Activated CD4-positive, CD25-positive, alpha-beta regulatory T cell treated with anti-CD3 and anti-CD28 coated beads, Interleukin-2, amount 50 U/mL, for 24 hours (primary cell): Measurements from ENCODE around the gene SLC25A19.

Experiments
- ATAC-seq, 2 donors: fragments of 150-1000 bp; cut with Tn5 transposase; one replicate each; pipeline ENCODE4 v1.10.0; 2021; ENCODE audit warnings: mild to moderate bottlenecking in 1 of 2, moderate library complexity in 1 of 2

SLC25A19 gene

GRCh38 chr17:75241502-75241901 lies 47.7 kb downstream of the SLC25A19 start:
- ATAC-seq, result no peak

GRCh38 chr17:75241143-75241430 lies 48.1 kb downstream of the SLC25A19 start:
- no peak for ATAC-seq

GRCh38 chr17:75240394-75241142 lies 48.7 kb downstream of the SLC25A19 start:
- peak in 1 of 2 donors; percentile 44 for ATAC-seq

- no peak for ATAC-seq
Observed at GRCh38 chr17:75239778-75240393, 49.3 kb downstream of the SLC25A19 start.

GRCh38 chr17:75239214-75239613 lies 50.0 kb downstream of the SLC25A19 start:
- no peak for ATAC-seq

- peak; percentile 71 to 84 for ATAC-seq
Observed at GRCh38 chr17:75238684-75239191, 50.5 kb downstream of the SLC25A19 start.

- ATAC-seq, result no peak
Observed at GRCh38 chr17:75238020-75238580, 51.1 kb downstream of the SLC25A19 start.

- no peak for ATAC-seq
Observed at GRCh38 chr17:75237100-75238014, 51.9 kb downstream of the SLC25A19 start.

GRCh38 chr17:75232786-75233185 lies 56.4 kb downstream of the SLC25A19 start:
- ATAC-seq, result no peak

GRCh38 chr17:75231741-75232464 lies 57.3 kb downstream of the SLC25A19 start:
- ATAC-seq, result no peak

- ATAC-seq, result no peak
Observed at GRCh38 chr17:75231071-75231470, 58.2 kb downstream of the SLC25A19 start.

GRCh38 chr17:75228847-75229246 lies 60.4 kb downstream of the SLC25A19 start:
- no peak for ATAC-seq

GRCh38 chr17:75228305-75228704 lies 60.9 kb downstream of the SLC25A19 start:
- ATAC-seq, result no peak

- no peak for ATAC-seq
Observed at GRCh38 chr17:75227729-75228128, 61.5 kb downstream of the SLC25A19 start.

- no peak for ATAC-seq
Observed at GRCh38 chr17:75225016-75225415, 64.2 kb downstream of the SLC25A19 start.
